ENCODE measurements around the gene CNOT4.

- TF ChIP-seq SP1 (CRISPR knock-in tag; conservative IDR thresholded peaks at IDR 0.05) (no peak), IRF2 (CRISPR knock-in tag; IDR thresholded peaks at IDR 0.05; ENCODE audit: borderline replicate concordance, low read depth) (no peak), TP53 (CRISPR knock-in tag; IDR thresholded peaks at IDR 0.05) (no peak), MAX (CRISPR knock-in tag; IDR thresholded peaks at IDR 0.05) (no peak), TCF7 (CRISPR knock-in tag; IDR thresholded peaks at IDR 0.05; ENCODE audit: low read depth) (no peak), NFE2L1 (CRISPR knock-in tag; IDR thresholded peaks at IDR 0.05) (no peak), E2F4 (CRISPR knock-in tag; IDR thresholded peaks at IDR 0.05; ENCODE audit: borderline replicate concordance, low read depth) (no peak), CREM (CRISPR knock-in tag; IDR thresholded peaks at IDR 0.05) (no peak), TEAD4 (CRISPR knock-in tag; IDR thresholded peaks at IDR 0.05) (no peak)
- TF ChIP-seq, protein P1, sequence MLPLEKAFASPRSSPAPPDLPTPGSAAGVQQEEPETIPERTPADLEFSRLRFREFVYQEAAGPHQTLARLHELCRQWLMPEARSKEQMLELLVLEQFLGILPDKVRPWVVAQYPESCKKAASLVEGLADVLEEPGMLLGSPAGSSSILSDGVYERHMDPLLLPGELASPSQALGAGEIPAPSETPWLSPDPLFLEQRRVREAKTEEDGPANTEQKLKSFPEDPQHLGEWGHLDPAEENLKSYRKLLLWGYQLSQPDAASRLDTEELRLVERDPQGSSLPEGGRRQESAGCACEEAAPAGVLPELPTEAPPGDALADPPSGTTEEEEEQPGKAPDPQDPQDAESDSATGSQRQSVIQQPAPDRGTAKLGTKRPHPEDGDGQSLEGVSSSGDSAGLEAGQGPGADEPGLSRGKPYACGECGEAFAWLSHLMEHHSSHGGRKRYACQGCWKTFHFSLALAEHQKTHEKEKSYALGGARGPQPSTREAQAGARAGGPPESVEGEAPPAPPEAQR (CRISPR knock-in tag; IDR thresholded peaks at IDR 0.05) = no peak
- TF ChIP-seq, protein P2, sequence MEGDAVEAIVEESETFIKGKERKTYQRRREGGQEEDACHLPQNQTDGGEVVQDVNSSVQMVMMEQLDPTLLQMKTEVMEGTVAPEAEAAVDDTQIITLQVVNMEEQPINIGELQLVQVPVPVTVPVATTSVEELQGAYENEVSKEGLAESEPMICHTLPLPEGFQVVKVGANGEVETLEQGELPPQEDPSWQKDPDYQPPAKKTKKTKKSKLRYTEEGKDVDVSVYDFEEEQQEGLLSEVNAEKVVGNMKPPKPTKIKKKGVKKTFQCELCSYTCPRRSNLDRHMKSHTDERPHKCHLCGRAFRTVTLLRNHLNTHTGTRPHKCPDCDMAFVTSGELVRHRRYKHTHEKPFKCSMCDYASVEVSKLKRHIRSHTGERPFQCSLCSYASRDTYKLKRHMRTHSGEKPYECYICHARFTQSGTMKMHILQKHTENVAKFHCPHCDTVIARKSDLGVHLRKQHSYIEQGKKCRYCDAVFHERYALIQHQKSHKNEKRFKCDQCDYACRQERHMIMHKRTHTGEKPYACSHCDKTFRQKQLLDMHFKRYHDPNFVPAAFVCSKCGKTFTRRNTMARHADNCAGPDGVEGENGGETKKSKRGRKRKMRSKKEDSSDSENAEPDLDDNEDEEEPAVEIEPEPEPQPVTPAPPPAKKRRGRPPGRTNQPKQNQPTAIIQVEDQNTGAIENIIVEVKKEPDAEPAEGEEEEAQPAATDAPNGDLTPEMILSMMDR (IDR thresholded peaks at IDR 0.05) = no peak
- TF ChIP-seq, protein P3, sequence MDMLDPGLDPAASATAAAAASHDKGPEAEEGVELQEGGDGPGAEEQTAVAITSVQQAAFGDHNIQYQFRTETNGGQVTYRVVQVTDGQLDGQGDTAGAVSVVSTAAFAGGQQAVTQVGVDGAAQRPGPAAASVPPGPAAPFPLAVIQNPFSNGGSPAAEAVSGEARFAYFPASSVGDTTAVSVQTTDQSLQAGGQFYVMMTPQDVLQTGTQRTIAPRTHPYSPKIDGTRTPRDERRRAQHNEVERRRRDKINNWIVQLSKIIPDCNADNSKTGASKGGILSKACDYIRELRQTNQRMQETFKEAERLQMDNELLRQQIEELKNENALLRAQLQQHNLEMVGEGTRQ (CRISPR knock-in tag; IDR thresholded peaks at IDR 0.05) = no peak
- TF ChIP-seq, protein P4, sequence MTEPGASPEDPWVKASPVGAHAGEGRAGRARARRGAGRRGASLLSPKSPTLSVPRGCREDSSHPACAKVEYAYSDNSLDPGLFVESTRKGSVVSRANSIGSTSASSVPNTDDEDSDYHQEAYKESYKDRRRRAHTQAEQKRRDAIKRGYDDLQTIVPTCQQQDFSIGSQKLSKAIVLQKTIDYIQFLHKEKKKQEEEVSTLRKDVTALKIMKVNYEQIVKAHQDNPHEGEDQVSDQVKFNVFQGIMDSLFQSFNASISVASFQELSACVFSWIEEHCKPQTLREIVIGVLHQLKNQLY (CRISPR knock-in tag; IDR thresholded peaks at IDR 0.05) = no peak
- TF ChIP-seq, protein P5, sequence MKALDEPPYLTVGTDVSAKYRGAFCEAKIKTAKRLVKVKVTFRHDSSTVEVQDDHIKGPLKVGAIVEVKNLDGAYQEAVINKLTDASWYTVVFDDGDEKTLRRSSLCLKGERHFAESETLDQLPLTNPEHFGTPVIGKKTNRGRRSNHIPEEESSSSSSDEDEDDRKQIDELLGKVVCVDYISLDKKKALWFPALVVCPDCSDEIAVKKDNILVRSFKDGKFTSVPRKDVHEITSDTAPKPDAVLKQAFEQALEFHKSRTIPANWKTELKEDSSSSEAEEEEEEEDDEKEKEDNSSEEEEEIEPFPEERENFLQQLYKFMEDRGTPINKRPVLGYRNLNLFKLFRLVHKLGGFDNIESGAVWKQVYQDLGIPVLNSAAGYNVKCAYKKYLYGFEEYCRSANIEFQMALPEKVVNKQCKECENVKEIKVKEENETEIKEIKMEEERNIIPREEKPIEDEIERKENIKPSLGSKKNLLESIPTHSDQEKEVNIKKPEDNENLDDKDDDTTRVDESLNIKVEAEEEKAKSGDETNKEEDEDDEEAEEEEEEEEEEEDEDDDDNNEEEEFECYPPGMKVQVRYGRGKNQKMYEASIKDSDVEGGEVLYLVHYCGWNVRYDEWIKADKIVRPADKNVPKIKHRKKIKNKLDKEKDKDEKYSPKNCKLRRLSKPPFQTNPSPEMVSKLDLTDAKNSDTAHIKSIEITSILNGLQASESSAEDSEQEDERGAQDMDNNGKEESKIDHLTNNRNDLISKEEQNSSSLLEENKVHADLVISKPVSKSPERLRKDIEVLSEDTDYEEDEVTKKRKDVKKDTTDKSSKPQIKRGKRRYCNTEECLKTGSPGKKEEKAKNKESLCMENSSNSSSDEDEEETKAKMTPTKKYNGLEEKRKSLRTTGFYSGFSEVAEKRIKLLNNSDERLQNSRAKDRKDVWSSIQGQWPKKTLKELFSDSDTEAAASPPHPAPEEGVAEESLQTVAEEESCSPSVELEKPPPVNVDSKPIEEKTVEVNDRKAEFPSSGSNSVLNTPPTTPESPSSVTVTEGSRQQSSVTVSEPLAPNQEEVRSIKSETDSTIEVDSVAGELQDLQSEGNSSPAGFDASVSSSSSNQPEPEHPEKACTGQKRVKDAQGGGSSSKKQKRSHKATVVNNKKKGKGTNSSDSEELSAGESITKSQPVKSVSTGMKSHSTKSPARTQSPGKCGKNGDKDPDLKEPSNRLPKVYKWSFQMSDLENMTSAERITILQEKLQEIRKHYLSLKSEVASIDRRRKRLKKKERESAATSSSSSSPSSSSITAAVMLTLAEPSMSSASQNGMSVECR (CRISPR knock-in tag; IDR thresholded peaks at IDR 0.05; ENCODE audit: borderline replicate concordance) = no peak
These were observed 193.1 kb downstream of the CNOT4 start for GRCh38 chr7:135316648-135317313.

Data from WTC11 (cell line).